HG02840 (cell line): ENCODE data around the gene TCTN3.
"Not testable (repeated sequence)": the region's sequence is repeated elsewhere in the genome, so short reads cannot be mapped to it uniquely, and the experiment has no call there.

Source experiments
- ATAC-seq: cut with Tn5 transposase; IDR thresholded peaks from one replicate; pipeline ENCODE4 v1.9.1; 2021; ENCODE audit warnings: mild to moderate bottlenecking, moderate library complexity, moderate number of reproducible peaks; ENCODE audit not compliant: unreplicated experiment, low FRiP score

TCTN3 gene

DNA sequence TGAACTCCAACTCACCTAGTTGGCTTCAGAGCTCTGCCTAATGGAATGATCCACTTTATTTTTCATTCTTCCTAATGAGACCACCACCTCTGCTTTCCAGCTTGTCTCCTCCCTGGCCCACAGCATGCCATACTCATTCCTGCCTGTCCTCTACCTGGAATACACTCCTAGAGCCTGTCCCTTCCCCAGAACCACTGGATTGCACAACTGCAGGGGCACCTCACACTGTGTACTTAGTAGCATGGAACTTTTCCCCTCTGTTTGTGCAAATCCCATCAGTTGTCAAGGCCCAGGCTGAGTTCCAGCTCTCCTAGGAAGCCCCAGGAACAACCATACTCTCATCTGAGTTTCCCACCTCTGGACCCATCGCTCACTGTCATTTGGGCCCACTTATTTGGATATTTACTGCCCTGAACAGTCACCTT, 52.8 kb downstream of the TCTN3 start:
- no peak for ATAC-seq

DNA sequence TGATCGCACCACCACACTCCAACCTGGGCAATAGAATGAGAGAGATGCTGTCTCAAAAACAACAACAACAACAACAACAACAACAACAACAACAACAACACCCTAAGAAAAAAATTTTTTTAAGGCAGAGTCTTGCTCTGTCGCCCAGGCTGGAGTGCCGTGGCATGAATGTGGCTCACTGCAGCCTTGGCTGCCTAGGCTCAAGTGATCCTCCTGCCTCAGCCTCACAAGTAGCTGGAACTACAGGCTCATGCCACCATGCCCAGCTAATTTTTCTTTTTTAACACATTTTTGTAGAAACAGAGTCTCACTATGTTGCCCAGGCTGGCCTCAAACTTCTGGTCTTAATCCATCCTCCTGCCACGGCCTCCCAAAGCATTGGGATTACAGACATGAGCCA, 55.8 kb downstream of the TCTN3 start:
- no peak for ATAC-seq

DNA sequence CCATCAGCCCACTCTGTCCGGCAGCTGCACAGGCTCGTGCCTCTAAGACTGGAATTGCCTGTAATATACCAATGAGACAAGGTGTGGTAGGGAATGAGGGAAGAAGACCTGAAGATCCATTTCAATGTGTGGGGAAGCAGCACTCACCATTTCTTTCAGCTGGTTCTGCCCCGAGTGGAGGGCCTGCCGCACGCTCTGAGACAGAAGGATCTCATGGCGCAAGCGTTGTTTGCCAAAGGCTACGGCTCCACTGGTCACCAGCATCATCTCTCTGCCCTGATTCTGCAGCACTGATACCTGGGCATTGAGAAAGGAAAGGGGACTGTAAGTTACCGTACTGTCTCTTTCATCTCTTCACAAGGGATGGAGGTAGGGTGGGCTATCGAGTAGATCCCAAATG, 56.6 kb downstream of the TCTN3 start:
- no peak for ATAC-seq

DNA sequence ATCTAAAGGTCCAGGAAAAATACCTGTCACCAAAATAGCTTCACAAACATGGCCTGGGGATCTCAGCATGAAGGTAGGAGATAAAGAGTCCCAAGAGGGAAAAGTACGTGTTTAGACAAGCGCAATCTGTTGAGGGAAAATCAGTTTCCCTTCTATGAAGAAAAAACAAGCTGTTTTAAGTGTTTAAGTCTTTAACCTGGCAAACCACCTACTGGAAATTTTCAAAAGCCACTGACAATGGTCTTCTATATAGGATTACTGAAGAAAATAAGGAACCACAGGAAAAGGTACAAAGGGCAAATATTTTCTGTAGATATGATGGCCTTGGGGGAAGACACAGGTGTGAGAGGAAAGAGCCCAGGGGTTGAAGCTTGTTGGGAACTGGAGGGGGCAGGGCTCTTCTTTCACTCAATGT, 58.4 kb downstream of the TCTN3 start:
- no peak for ATAC-seq

DNA sequence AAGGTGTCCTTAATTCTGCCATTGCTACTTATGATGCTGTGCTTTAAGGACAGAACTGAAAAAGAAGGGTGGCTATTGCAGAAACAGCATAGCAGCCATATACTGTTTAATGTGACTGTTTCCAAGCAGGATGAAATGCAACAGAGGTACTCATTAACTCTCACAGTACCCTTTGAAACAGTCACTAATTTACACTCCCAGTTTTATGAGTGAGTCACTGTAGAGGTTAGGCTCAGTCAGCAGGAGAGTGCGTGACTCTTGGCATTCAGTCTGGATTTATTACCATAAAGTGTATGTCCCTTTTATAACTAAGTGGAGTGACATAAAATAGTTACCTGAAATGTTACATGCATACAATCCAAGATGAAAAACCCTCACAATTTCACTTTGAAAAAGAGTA, 64.9 kb downstream of the TCTN3 start:
- ATAC-seq = no peak

DNA sequence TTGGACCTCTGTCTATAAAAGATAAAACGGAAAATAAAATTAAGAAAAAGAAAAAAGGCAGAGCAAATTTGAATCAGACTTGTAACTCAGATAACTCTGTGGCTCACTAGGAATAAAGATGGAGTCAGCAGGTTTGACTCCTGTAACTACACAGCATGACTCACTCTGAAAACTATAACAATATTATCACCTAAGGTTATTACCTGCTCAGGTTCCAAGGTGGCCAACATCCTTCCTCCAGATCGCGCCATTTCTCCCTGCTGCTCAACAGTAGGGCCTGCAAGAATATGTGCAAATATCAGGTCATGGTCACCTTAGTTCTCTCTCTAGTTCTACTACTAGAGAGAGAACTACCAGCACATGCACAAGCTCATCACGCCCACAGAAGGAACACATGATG, 67.2 kb downstream of the TCTN3 start:
- no peak for ATAC-seq

DNA sequence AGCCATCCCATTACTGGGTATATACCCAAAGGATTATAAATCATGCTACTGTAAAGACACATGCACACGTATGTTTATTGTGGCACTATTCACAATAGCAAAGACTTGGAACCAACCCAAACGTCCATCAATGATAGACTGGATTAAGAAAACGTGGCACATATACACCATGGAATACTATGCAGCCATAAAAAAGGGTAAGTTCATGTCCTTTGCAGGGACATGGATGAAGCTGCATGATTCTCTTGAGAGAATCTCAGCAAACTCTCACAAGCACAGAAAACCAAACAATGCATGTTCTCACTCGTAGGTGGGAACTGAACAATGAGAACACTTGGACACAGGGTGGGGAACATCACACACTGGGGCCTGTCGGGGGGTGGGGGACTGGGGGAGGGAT, 73.3 kb downstream of the TCTN3 start:
- ATAC-seq = not testable (repeated sequence)

DNA sequence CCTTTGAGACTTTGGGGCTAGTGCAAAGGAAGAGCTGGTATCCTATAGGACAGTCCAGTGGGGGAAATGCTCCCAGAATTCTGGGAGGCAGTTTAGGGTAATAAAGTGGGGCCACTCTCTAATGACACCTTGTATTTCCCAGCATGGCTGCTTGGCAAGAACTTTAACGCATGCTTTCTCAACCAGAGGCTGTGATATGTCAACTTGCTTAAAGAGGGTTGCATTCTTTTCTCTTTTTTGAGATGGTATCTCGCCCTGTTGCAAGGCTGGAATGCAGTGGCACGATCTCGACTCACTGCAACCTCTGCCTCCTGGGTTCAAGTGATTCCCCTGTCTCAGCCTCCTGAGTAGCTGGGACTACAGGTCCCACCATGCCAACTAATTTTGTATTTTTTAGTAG, 75.6 kb downstream of the TCTN3 start:
- no peak for ATAC-seq

DNA sequence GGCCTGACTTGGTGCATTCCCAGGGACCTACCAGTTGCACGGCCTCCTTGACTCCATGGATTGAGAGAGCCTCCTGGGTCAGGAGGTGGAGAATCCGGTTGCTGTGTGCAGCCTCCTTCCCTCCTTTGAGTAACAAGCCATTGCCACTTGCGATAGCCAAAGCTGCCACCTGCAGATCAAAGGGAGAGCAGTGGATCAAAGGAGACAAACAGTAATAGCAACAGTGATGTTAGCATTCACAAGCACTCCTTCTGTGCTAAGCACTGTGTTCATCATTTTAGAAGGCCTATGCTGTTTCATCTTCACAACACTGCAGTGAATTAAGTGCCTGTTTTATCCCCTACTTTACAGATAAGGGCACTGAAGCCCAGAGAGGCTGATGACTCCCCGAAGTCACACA, 77.3 kb downstream of the TCTN3 start:
- ATAC-seq = no peak
